GM12878 (cell line): ENCODE results near the gene TMEM140. TPM values are rescaled to one million over a fixed set of nuclear protein-coding genes. Genes with fewer than 3 reads are reported as not detected.

ENCODE experiments used
- ATAC-seq: fragments of 200-7000 bp; cut with Tn5 transposase; 3 replicates; pipeline ENCODE4 v1.9.1; 2020; ENCODE audit warnings: mild to moderate bottlenecking, moderate library complexity
- BruUV-seq: library from RNA; stranded (reverse); fragments of 400-500 nt; replicated peaks from 2 replicates; lab custom pipeline; 2021; lab: Mats Ljungman, UMichigan
- CTCF ChIA-PET: fragments of 300-600 bp; sonication (Branson Sonifier 250); formaldehyde crosslinking; extraction: SDS; loops from one replicate; lab custom pipeline; 2021; ENCODE audit warnings: inconsistent platforms; lab: Yijun Ruan, JAX
- POLR2A ChIA-PET: fragments of 350-600 bp; formaldehyde crosslinking; extraction: SDS; loops from one replicate; lab custom pipeline; 2021; ENCODE audit warnings: inconsistent platforms; lab: Charles Lee
- RAD21 ChIA-PET: fragments of 300-600 bp; sonication (Branson Sonifier 250); formaldehyde crosslinking; loops from one replicate; lab custom pipeline; 2023; ENCODE audit warnings: antibody characterized with exemption; ENCODE audit not compliant: unreplicated experiment; lab: Charles Lee
- SMC1A ChIA-PET: fragments of 300-600 bp; sonication (Branson Sonifier 250); formaldehyde crosslinking; loops from one replicate; lab custom pipeline; 2023; ENCODE audit not compliant: unreplicated experiment, uncharacterized antibody; lab: Charles Lee
- DNase-seq: peaks from one replicate; pipeline ENCODE4 v3.0.0-alpha.2; 2011; ENCODE audit warnings: low read depth, low spot score
- FAIRE-seq: peaks from 3 replicates; lab custom pipeline; 2011; peaks lifted over from hg19 to GRCh38; lab: Jason Lieb, UNC
- H2AFZ ChIP-seq: 2 replicates; pipeline ENCODE4 v1.6.0; 2011; ENCODE audit warnings: low read depth, low read length, control low read depth; ENCODE audit not compliant: control insufficient read depth
- H3K27ac ChIP-seq: 2 replicates; pipeline ENCODE4 v1.5.1; 2011; ENCODE audit warnings: control low read depth; ENCODE audit not compliant: control insufficient read depth, insufficient read depth
- H3K27me3 ChIP-seq, 2 experiments: replicated peaks in 1 of 2; 2 replicates each; pipeline versions ENCODE4 v1.6.0 to v1.6.1; 2011; ENCODE audit warnings: low read length in 1 of 2; ENCODE audit not compliant: control insufficient read depth in 2 of 2, insufficient read depth in 2 of 2
- H3K36me3 ChIP-seq, 2 experiments: 2 replicates each; pipeline ENCODE4 v1.5.1; 2011; ENCODE audit warnings: low read length in 1 of 2; ENCODE audit not compliant: control insufficient read depth in 2 of 2, insufficient read depth in 2 of 2
- H3K4me1 ChIP-seq: 2 replicates; pipeline ENCODE4 v1.6.1; 2011; ENCODE audit warnings: mild to moderate bottlenecking, low read length, moderate library complexity, mixed read lengths; ENCODE audit not compliant: control insufficient read depth, insufficient read depth
- H3K4me2 ChIP-seq: 2 replicates; pipeline ENCODE4 v1.6.0; 2011; ENCODE audit warnings: control low read depth; ENCODE audit not compliant: control insufficient read depth, insufficient read depth
- H3K4me3 ChIP-seq: fragments of 200-600 bp; sonication (generic); 2 replicates; pipeline ENCODE4 v1.5.1; 2016
- H3K79me2 ChIP-seq: 2 replicates; pipeline ENCODE4 v1.6.0; 2011; ENCODE audit warnings: low read length; ENCODE audit not compliant: control insufficient read depth, insufficient read depth
- H3K9ac ChIP-seq: 2 replicates; pipeline ENCODE4 v1.8.0; 2011; ENCODE audit warnings: low read length, control low read depth, mixed read lengths; ENCODE audit not compliant: control insufficient read depth, insufficient read depth
- H3K9me3 ChIP-seq: replicated peaks from 3 replicates; pipeline ENCODE4 v1.5.1; 2011; ENCODE audit warnings: mild to moderate bottlenecking, low read length; ENCODE audit not compliant: control insufficient read depth, insufficient read depth
- H4K20me1 ChIP-seq: 2 replicates; pipeline ENCODE4 v1.6.0; 2011; ENCODE audit not compliant: control insufficient read depth, insufficient read depth
- HDAC2 ChIP-seq: fragments of 200-600 bp; sonication (generic); IDR thresholded peaks from 2 replicates; pipeline ENCODE4 v1.6.1; 2017
- MEF2A ChIP-seq: IDR thresholded peaks from 2 replicates; pipeline ENCODE4 v1.6.1; 2011; ENCODE audit warnings: low read depth, mild to moderate bottlenecking, low read length, moderate library complexity; ENCODE audit not compliant: insufficient read depth
- MEF2B ChIP-seq: fragments of 450-650 bp; IDR thresholded peaks from 2 replicates; pipeline ENCODE4 v1.6.1; 2018; ENCODE audit warnings: mild to moderate bottlenecking, moderate library complexity; ENCODE audit not compliant: partially characterized antibody, poor library complexity, severe bottlenecking
- MTA2 ChIP-seq: fragments of 450-650 bp; IDR thresholded peaks from 2 replicates; pipeline ENCODE4 v1.6.1; 2016; ENCODE audit warnings: low read depth, mild to moderate bottlenecking, moderate library complexity
- POLR2AphosphoS5 ChIP-seq: IDR thresholded peaks from 2 replicates; pipeline ENCODE4 v1.6.1; 2011; ENCODE audit warnings: mild to moderate bottlenecking, low read length, inconsistent platforms
- SMARCA5 ChIP-seq: fragments of 450-650 bp; IDR thresholded peaks from 2 replicates; pipeline ENCODE4 v1.6.1; 2017; ENCODE audit warnings: mild to moderate bottlenecking
- WGBS: methylation state at CpG from one replicate; pipeline ENCODE4 v1.1.6; 2016; ENCODE audit warnings: low lambda C conversion rate; ENCODE audit not compliant: insufficient replicate concordance, insufficient coverage; ENCODE audit errors: missing lambda C conversion rate; 5-methylcytosine and 5-hydroxymethylcytosine counted together
- in situ Hi-C: fragments of 300-500 bp; cut with MboI; formaldehyde crosslinking; loops from 9 replicates; pipeline ENCODE4 v1.14.3; 2018; ENCODE audit warnings: mixed read lengths
- intact Hi-C: fragments of 100-400 bp; cut with micrococcal nuclease; formaldehyde crosslinking; loops from one replicate; pipeline ENCODE4 v1.14.2; 2022; ENCODE audit not compliant: unreplicated experiment
- polyA plus RNA-seq, 11 experiments: library from polyadenylated mRNA; depleted of rRNA in 4 of 11; unstranded in 6 of 11; stranded (reverse) in 5 of 11; fragments of >200 nt; fragmentation: Nextera tagmentation in 4 of 11; fragmentation: Illumina TruSeq in 1 of 11; extraction: Ambion mirVana in 4 of 11; extraction: Trizol in 1 of 11; gene quantifications; 1 replicate in 1 of 11; 2 replicates in 10 of 11; pipeline versions ENCODE4 v1.2.1 to v1.2.3, GENCODE V29; 2011 to 2016; ENCODE audit warnings: inconsistent platforms in 2 of 11, missing spikeins in 2 of 11, low read depth in 1 of 11
- total RNA-seq, 4 experiments: library from RNA; depleted of rRNA in 3 of 4; stranded (reverse); fragments of >200 nt in 3 of 4; fragmentation: Illumina TruSeq in 1 of 4; extraction: Trizol in 1 of 4; gene quantifications; 2 replicates each; pipeline versions ENCODE4 v1.2.1 to v1.2.3, GENCODE V29; 2013 to 2021
- TF ChIP-seq, protein P1 (sequence below): fragments of 450-650 bp; IDR thresholded peaks from 2 replicates; pipeline ENCODE4 v1.6.1; 2017; ENCODE audit warnings: mild to moderate bottlenecking, moderate library complexity
- TF ChIP-seq, protein P2 (sequence below), 3 experiments: IDR thresholded peaks in 2 of 3; conservative IDR thresholded peaks in 1 of 3; 2 replicates each; pipeline ENCODE4 v1.5.1; 2011; ENCODE audit warnings: low read depth in 3 of 3, low read length in 3 of 3, mild to moderate bottlenecking in 3 of 3, control low read depth in 2 of 3, moderate library complexity in 2 of 3, inconsistent platforms in 1 of 3, mixed read lengths in 1 of 3; ENCODE audit not compliant: control insufficient read depth in 2 of 3, insufficient read depth in 1 of 3; ENCODE audit errors: extremely low read depth in 1 of 3

TMEM140 gene
- total and polyA plus RNA-seq, 10 of the 15 experiments (the other 5 are each of a cell fraction or from before 2014, with no cell fraction given) = 0.85 to 20.7 (median 3.3) TPM

DNA sequence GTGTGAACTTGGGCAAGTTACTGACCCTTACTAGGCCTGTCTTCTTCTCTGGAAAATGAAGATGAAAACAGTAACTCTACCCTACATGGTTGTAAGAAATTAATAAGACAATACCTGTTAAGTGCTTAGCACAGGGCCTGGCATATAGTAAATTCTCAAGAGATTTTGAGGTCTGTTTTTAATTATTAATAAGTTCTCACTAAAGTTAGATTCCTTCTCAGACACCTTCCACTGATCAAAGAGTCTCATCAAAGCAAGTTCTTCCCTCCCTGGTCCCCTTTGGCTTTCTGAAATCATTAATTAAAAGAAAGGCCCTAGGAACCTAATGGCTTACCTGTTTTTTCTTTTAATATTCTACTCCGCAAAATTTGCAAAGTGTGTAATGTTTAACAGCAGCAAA, 4.6 kb downstream of the TMEM140 start:
- in situ Hi-C loops = no loop called here
- no peak overlapping the region for H2AFZ ChIP-seq
- H4K20me1 ChIP-seq = no peaks in the 10 kb centered on the region
- FAIRE-seq = no peak
- H3K9ac ChIP-seq = no peak overlapping the region
- no peak for DNase-seq
- ChIA-PET RAD21 (interaction anchor here (1.2 to 7.3 kb wide), 4 partner anchors 9 to 163 kb away, joined by 3 to 154 read pairs (median 44); partner anchors contain the start of gene AGBL3), SMC1A (interaction anchor here (10.7 to 12.4 kb wide), 2 partner anchors 17 to 162 kb away, joined by 158 to 293 read pairs; partner anchors contain the start of genes AGBL3 and CYREN), CTCF (interaction anchor here (6.1 kb wide), 1 partner anchor 166 kb away, joined by 69 read pairs; the partner anchor contains the start of gene AGBL3), POLR2A (interaction anchor here (1.2 to 9.3 kb wide), 2 partner anchors 13 to 34 kb away, joined by 4 to 169 read pairs; partner anchors contain the start of gene CYREN)
- intact Hi-C loops = no loop called here
- no peaks in the 10 kb centered on the region for H3K27me3 ChIP-seq
- peaks cover 12% of the 10 kb centered on the region for H3K4me1 ChIP-seq
- ATAC-seq = peak; percentile 2; the same call in 1 of the 3 replicates
- H3K79me2 ChIP-seq = peaks cover 44% of the 10 kb centered on the region
- H3K27ac ChIP-seq = no peak overlapping the region
- H3K4me2 ChIP-seq = no peak overlapping the region
- H3K9me3 ChIP-seq = peaks cover 19% of the 10 kb centered on the region
- BruUV-seq = no TSS peak
- WGBS = 95% methylated on average over 1 of the region's 1 CpG
- H3K36me3 ChIP-seq = peaks cover 2% of the 10 kb centered on the region in 2 experiments; a peak in 2 of 4 replicates
- no peak for TF ChIP-seq HDAC2
- TF ChIP-seq MTA2 = peak; percentile 79
- no peak for TF ChIP-seq POLR2AphosphoS5
- TF ChIP-seq MEF2B = peak; percentile 58
- TF ChIP-seq, protein P1, sequence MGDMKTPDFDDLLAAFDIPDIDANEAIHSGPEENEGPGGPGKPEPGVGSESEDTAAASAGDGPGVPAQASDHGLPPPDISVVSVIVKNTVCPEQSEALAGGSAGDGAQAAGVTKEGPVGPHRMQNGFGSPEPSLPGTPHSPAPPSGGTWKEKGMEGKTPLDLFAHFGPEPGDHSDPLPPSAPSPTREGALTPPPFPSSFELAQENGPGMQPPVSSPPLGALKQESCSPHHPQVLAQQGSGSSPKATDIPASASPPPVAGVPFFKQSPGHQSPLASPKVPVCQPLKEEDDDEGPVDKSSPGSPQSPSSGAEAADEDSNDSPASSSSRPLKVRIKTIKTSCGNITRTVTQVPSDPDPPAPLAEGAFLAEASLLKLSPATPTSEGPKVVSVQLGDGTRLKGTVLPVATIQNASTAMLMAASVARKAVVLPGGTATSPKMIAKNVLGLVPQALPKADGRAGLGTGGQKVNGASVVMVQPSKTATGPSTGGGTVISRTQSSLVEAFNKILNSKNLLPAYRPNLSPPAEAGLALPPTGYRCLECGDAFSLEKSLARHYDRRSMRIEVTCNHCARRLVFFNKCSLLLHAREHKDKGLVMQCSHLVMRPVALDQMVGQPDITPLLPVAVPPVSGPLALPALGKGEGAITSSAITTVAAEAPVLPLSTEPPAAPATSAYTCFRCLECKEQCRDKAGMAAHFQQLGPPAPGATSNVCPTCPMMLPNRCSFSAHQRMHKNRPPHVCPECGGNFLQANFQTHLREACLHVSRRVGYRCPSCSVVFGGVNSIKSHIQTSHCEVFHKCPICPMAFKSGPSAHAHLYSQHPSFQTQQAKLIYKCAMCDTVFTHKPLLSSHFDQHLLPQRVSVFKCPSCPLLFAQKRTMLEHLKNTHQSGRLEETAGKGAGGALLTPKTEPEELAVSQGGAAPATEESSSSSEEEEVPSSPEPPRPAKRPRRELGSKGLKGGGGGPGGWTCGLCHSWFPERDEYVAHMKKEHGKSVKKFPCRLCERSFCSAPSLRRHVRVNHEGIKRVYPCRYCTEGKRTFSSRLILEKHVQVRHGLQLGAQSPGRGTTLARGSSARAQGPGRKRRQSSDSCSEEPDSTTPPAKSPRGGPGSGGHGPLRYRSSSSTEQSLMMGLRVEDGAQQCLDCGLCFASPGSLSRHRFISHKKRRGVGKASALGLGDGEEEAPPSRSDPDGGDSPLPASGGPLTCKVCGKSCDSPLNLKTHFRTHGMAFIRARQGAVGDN = peak; percentile 55; the same call in 1 of the 2 replicates
- TF ChIP-seq MEF2A = no peak
- TF ChIP-seq SMARCA5 = no peak
- TF ChIP-seq, protein P2, sequence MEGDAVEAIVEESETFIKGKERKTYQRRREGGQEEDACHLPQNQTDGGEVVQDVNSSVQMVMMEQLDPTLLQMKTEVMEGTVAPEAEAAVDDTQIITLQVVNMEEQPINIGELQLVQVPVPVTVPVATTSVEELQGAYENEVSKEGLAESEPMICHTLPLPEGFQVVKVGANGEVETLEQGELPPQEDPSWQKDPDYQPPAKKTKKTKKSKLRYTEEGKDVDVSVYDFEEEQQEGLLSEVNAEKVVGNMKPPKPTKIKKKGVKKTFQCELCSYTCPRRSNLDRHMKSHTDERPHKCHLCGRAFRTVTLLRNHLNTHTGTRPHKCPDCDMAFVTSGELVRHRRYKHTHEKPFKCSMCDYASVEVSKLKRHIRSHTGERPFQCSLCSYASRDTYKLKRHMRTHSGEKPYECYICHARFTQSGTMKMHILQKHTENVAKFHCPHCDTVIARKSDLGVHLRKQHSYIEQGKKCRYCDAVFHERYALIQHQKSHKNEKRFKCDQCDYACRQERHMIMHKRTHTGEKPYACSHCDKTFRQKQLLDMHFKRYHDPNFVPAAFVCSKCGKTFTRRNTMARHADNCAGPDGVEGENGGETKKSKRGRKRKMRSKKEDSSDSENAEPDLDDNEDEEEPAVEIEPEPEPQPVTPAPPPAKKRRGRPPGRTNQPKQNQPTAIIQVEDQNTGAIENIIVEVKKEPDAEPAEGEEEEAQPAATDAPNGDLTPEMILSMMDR (IDR thresholded peaks at IDR 0.05 in 2 of 3, conservative IDR thresholded peaks at IDR 0.05 in 1 of 3; ENCODE audit: control insufficient read depth in 2 of 3, extremely low read depth in 1 of 3, insufficient read depth in 1 of 3, low read depth in 3 of 3, low read length in 3 of 3) = no peak
- H3K4me3 ChIP-seq = no peak overlapping the region
